Measurements from ENCODE around the gene KCND2. TPM values are rescaled to one million over a fixed set of nuclear protein-coding genes. Genes with fewer than 3 reads are reported as not detected.

KCND2 gene
- total and polyA plus RNA-seq, 2 of the 8 experiments (the other 6 are each of a cell fraction or from before 2014, with no cell fraction given): 4.6 to 7.7 TPM

- TF ChIP-seq BACH1 (IDR thresholded peaks at IDR 0.05; ENCODE audit: low read length): no peak
These were observed 168.9 kb downstream of the KCND2 start (continued) for GRCh38 chr7:120441850-120442249.

- no peak overlapping the region for H4K91ac ChIP-seq (replicated peaks; ENCODE audit: insufficient read length, low read length)
- H4K5ac ChIP-seq (ENCODE audit: insufficient read length, low read depth, low read length): no peak overlapping the region
- no peak overlapping the region for H3K56ac ChIP-seq (replicated peaks; ENCODE audit: insufficient read length, low read depth, low read length)
- H3K27me3 ChIP-seq (replicated peaks in 1 of 4; ENCODE audit: control insufficient read depth in 3 of 4, extremely low read depth in 1 of 4, insufficient read depth in 3 of 4, low read length in 3 of 4): no peaks in the 10 kb centered on the region
- H2BK120ac ChIP-seq (replicated peaks; ENCODE audit: low read depth, low read length): no peak overlapping the region
- H3K9ac ChIP-seq (replicated peaks in 1 of 4; ENCODE audit: extremely low read depth in 1 of 4, low read depth in 3 of 4, low read length in 3 of 4): no peak overlapping the region
- no peaks in the 10 kb centered on the region for H3K79me1 ChIP-seq (ENCODE audit: low read depth, low read length)
- no peak overlapping the region for H3K27ac ChIP-seq (ENCODE audit: low read depth, low read length)
- FAIRE-seq (no peak), DNase-seq (ENCODE audit: low read depth in 1 of 2, low spot score in 2 of 2) (no peak)
- 91% methylated on average over 2 of the region's 2 CpGs; no CpG with 5 or more reads in 1 of the 2 experiments for WGBS, 2 experiments (ENCODE audit: extremely low coverage in 1 of 2, insufficient coverage in 1 of 2, insufficient read length in 1 of 2, insufficient replicate concordance in 2 of 2, low coverage in 1 of 2, low lambda C conversion rate in 2 of 2, missing lambda C conversion rate in 1 of 2)
- H3K23me2 ChIP-seq (ENCODE audit: low read depth, low read length): no peaks in the 10 kb centered on the region
- no peak overlapping the region for H2AK5ac ChIP-seq (ENCODE audit: low read depth, low read length)
- no peaks in the 10 kb centered on the region for H3K4me1 ChIP-seq (replicated peaks in 1 of 4; ENCODE audit: control insufficient read depth in 3 of 4, insufficient read depth in 4 of 4, low read length in 3 of 4)
- no peak overlapping the region for H3K4me2 ChIP-seq (ENCODE audit: insufficient read depth in 1 of 2, low read depth in 2 of 2, low read length in 2 of 2)
- H3K4ac ChIP-seq (replicated peaks; ENCODE audit: insufficient read length, low read depth, low read length): no peak overlapping the region
- CTCF ChIA-PET (ENCODE audit: partially characterized antibody): no interaction called here
- no peaks in the 10 kb centered on the region for H4K20me1 ChIP-seq (replicated peaks in 1 of 2; ENCODE audit: control insufficient read depth in 1 of 2, insufficient read depth in 2 of 2, low read length in 2 of 2)
- H2AFZ ChIP-seq (ENCODE audit: low read length): no peak overlapping the region
- no peak overlapping the region for H2BK15ac ChIP-seq (ENCODE audit: low read length)
- no peak overlapping the region for H3K18ac ChIP-seq (ENCODE audit: extremely low read depth, low read length)
- no peaks in the 10 kb centered on the region for H3K36me3 ChIP-seq (ENCODE audit: control insufficient read depth in 2 of 4, insufficient read depth in 4 of 4, low read length in 3 of 4)
- no peak overlapping the region for H2BK12ac ChIP-seq (ENCODE audit: low read depth, low read length)
- no peak overlapping the region for H2BK20ac ChIP-seq (ENCODE audit: low read length)
- POLR2A ChIA-PET (ENCODE audit: partially characterized antibody): no interaction called here
- no peak overlapping the region for H3K4me3 ChIP-seq (ENCODE audit: extremely low read depth in 1 of 4, insufficient read depth in 2 of 4, low read depth in 3 of 4, low read length in 4 of 4)
- no peak overlapping the region for H3K14ac ChIP-seq (ENCODE audit: insufficient read length)
- H3K79me2 ChIP-seq (ENCODE audit: control insufficient read depth in 1 of 2, insufficient read depth in 2 of 2, low read length in 2 of 2): no peaks in the 10 kb centered on the region
- H3K9me3 ChIP-seq (ENCODE audit: insufficient read depth in 2 of 2, low read depth in 1 of 2, low read length in 1 of 2): no peaks in the 10 kb centered on the region
- no peak overlapping the region for H4K8ac ChIP-seq (ENCODE audit: extremely low read depth, insufficient read depth, low read length)
- no peak overlapping the region for H2BK5ac ChIP-seq (ENCODE audit: low read depth, low read length)
- no peak overlapping the region for H3K23ac ChIP-seq (ENCODE audit: insufficient read length)
- TF ChIP-seq POLR2A (IDR thresholded peaks at IDR 0.05; ENCODE audit: control extremely low read depth in 1 of 2, low read depth in 2 of 2, low read length in 2 of 2) (no peak), SIX5 (IDR thresholded peaks at IDR 0.05; ENCODE audit: low read depth, low read length) (no peak), CTBP2 (IDR thresholded peaks at IDR 0.05; ENCODE audit: borderline replicate concordance, insufficient read depth, insufficient read length, low read length) (no peak), EGR1 (IDR thresholded peaks at IDR 0.05; ENCODE audit: borderline replicate concordance, low read depth, low read length) (no peak), PHF8 (conservative IDR thresholded peaks at IDR 0.05; ENCODE audit: low read depth, low read length) (no peak), BACH1 (IDR thresholded peaks at IDR 0.05; ENCODE audit: low read length) (no peak), BRCA1 (IDR thresholded peaks at IDR 0.05; ENCODE audit: low read depth, low read length) (no peak), NANOG (IDR thresholded peaks at IDR 0.05; ENCODE audit: insufficient read depth, low read depth, low read length, poor library complexity, severe bottlenecking) (no peak), TBP (IDR thresholded peaks at IDR 0.05; ENCODE audit: low read depth, low read length) (no peak), GABPA (IDR thresholded peaks at IDR 0.05; ENCODE audit: borderline replicate concordance, insufficient read depth, low read length) (no peak), EZH2 (IDR thresholded peaks at IDR 0.05; ENCODE audit: low read depth, low read length, severe bottlenecking) (no peak), RBBP5 (IDR thresholded peaks at IDR 0.05; ENCODE audit: borderline replicate concordance, low read depth, low read length) (no peak), RAD21 (IDR thresholded peaks at IDR 0.05 in 1 of 2, conservative IDR thresholded peaks at IDR 0.05 in 1 of 2; ENCODE audit: low read depth in 2 of 2, low read length in 2 of 2) (no peak)
These were observed 169.9 kb downstream of the KCND2 start for GRCh38 chr7:120442838-120443237.
